ENCODE results near the gene PDGFRB. TPM values are rescaled to one million over a fixed set of nuclear protein-coding genes. Genes with fewer than 3 reads are reported as not detected.

The PDGFRB gene
- total and polyA plus RNA-seq, 2 of the 4 experiments (the other 2 are of a cell fraction), result 108 to 124 TPM

- H3K9me3 ChIP-seq (ENCODE audit: control insufficient read depth, insufficient read depth, low read length), result no peaks in the 10 kb centered on the region
- H4K20me1 ChIP-seq (ENCODE audit: insufficient read depth, low read length), result no peaks in the 10 kb centered on the region; the same call in 1 of the 2 replicates
- ATAC-seq (ENCODE audit: low read depth), result no peak
- in situ Hi-C loops (cut with MboI; ENCODE audit: low sequenced_read_pairs) (no loop called here), dilution Hi-C loops (cut with HindIII; ENCODE audit: low sequenced_read_pairs, unreplicated experiment) (no loop called here), intact Hi-C loops (cut with micrococcal nuclease) (no loop called here)
- peak overlapping the region; percentile 20; the same call in 1 of the 2 replicates for H2AK5ac ChIP-seq (ENCODE audit: low read depth, low read length)
- no peak overlapping the region for H3K23ac ChIP-seq (ENCODE audit: low read depth, low read length)
- H3K4me3 ChIP-seq (ENCODE audit: insufficient read depth, low read depth, low read length), result no peak overlapping the region
- peaks cover 15% of the 10 kb centered on the region; the same call in 1 of the 2 replicates for H3K9me1 ChIP-seq (ENCODE audit: insufficient read depth, low read length)
- peaks cover 6% of the 10 kb centered on the region for H3K4me1 ChIP-seq (ENCODE audit: control insufficient read depth, insufficient read depth, low read length)
- H3K27ac ChIP-seq (ENCODE audit: insufficient read depth, low read length), result no peak overlapping the region
- H4K5ac ChIP-seq (ENCODE audit: low read depth, low read length), result no peak overlapping the region
- no peak overlapping the region for H2BK5ac ChIP-seq (ENCODE audit: low read depth, low read length, poor library complexity, severe bottlenecking)
- no peak overlapping the region for H4K8ac ChIP-seq (ENCODE audit: low read depth in 2 of 2, low read length in 2 of 2)
- no peak for TF ChIP-seq ELK1 (IDR thresholded peaks at IDR 0.05; ENCODE audit: borderline replicate concordance, low read depth, low read length)
- TF ChIP-seq MXI1 (IDR thresholded peaks at IDR 0.05; ENCODE audit: borderline replicate concordance, low read depth, low read length), result no peak
- no peak for TF ChIP-seq CEBPB (IDR thresholded peaks at IDR 0.05; ENCODE audit: low read depth, low read length)
- no peak for TF ChIP-seq BHLHE40 (IDR thresholded peaks at IDR 0.05; ENCODE audit: low read depth, low read length)
- no peak for TF ChIP-seq CHD1 (IDR thresholded peaks at IDR 0.05; ENCODE audit: low read depth, low read length)
- no peak for TF ChIP-seq MAZ (IDR thresholded peaks at IDR 0.05; ENCODE audit: borderline replicate concordance, low read depth, low read length)
- TF ChIP-seq, protein P1, sequence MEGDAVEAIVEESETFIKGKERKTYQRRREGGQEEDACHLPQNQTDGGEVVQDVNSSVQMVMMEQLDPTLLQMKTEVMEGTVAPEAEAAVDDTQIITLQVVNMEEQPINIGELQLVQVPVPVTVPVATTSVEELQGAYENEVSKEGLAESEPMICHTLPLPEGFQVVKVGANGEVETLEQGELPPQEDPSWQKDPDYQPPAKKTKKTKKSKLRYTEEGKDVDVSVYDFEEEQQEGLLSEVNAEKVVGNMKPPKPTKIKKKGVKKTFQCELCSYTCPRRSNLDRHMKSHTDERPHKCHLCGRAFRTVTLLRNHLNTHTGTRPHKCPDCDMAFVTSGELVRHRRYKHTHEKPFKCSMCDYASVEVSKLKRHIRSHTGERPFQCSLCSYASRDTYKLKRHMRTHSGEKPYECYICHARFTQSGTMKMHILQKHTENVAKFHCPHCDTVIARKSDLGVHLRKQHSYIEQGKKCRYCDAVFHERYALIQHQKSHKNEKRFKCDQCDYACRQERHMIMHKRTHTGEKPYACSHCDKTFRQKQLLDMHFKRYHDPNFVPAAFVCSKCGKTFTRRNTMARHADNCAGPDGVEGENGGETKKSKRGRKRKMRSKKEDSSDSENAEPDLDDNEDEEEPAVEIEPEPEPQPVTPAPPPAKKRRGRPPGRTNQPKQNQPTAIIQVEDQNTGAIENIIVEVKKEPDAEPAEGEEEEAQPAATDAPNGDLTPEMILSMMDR (conservative IDR thresholded peaks at IDR 0.05; ENCODE audit: low read depth, low read length), result no peak
- TF ChIP-seq POLR2A (IDR thresholded peaks at IDR 0.05; ENCODE audit: low read depth, low read length), result no peak
- no peak for TF ChIP-seq RAD21 (IDR thresholded peaks at IDR 0.05; ENCODE audit: low read length)
- TF ChIP-seq USF2 (IDR thresholded peaks at IDR 0.05; ENCODE audit: low read depth, low read length), result no peak
- no CpG with 5 or more reads among the region's 4 CpGs for WGBS, 2 experiments (ENCODE audit: extremely low coverage in 2 of 2, insufficient read length in 1 of 2)
- no peak overlapping the region for H2AFZ ChIP-seq (replicated peaks; ENCODE audit: low read length, poor library complexity)
- no peak for DNase-seq
- no peaks in the 10 kb centered on the region for H3K36me3 ChIP-seq (ENCODE audit: control insufficient read depth, insufficient read depth, low read length)
- H3K18ac ChIP-seq (ENCODE audit: low read depth, low read length), result no peak overlapping the region
- H3K79me1 ChIP-seq (ENCODE audit: low read depth in 1 of 2, low read length in 2 of 2), result no peaks in the 10 kb centered on the region
- peak overlapping the region; percentile 12; the same call in 1 of the 2 replicates for H2BK20ac ChIP-seq (ENCODE audit: low read depth, low read length)
- H3K4me2 ChIP-seq (ENCODE audit: low read depth, low read length), result no peak overlapping the region
- peak overlapping the region; percentile 8; the same call in 1 of the 2 replicates for H3K4ac ChIP-seq (ENCODE audit: low read depth, low read length)
- BruUV-seq (replicated peaks), result no TSS peak
- no peak overlapping the region for H2BK15ac ChIP-seq (ENCODE audit: low read depth, low read length)
- peak overlapping the region; percentile 11 for H2BK120ac ChIP-seq (ENCODE audit: low read depth, low read length)
- no peak overlapping the region for H3K14ac ChIP-seq (replicated peaks; ENCODE audit: low read depth, low read length)
- ChIA-PET POLR2A (ENCODE audit: unreplicated experiment) (no interaction called here), CTCF (interaction anchor here (1.8 kb wide), 1 partner anchor 29 kb away, joined by 5 read pairs; no protein-coding TSS in a partner anchor)
- no peak overlapping the region for H3K56ac ChIP-seq (ENCODE audit: extremely low read depth, insufficient read depth, low read length)
- H2AK9ac ChIP-seq (replicated peaks; ENCODE audit: low read depth, low read length, poor library complexity), result no peak overlapping the region
- H4K91ac ChIP-seq (ENCODE audit: insufficient read depth, low read depth, low read length), result no peak overlapping the region
- peaks cover 15% of the 10 kb centered on the region for H3K27me3 ChIP-seq (ENCODE audit: control insufficient read depth, insufficient read depth, low read length)
- H3K9ac ChIP-seq (ENCODE audit: low read depth, low read length), result no peak overlapping the region
Measured at GRCh38 chr5:150177721-150178120, 22.1 kb upstream of the PDGFRB start.
